HG03060 (cell line): ENCODE data around the gene TTYH1.
A peak's percentile ranks its signal among the peaks of the same experiment; 100 is the strongest.
"Not testable (repeated sequence)": the region's sequence is repeated elsewhere in the genome, so short reads cannot be mapped to it uniquely, and the experiment has no call there.

ENCODE experiments used
- ATAC-seq: cut with Tn5 transposase; IDR thresholded peaks from one replicate; pipeline ENCODE4 v1.9.1; 2021; ENCODE audit warnings: low read depth, moderate number of reproducible peaks; ENCODE audit not compliant: unreplicated experiment

The TTYH1 gene

DNA sequence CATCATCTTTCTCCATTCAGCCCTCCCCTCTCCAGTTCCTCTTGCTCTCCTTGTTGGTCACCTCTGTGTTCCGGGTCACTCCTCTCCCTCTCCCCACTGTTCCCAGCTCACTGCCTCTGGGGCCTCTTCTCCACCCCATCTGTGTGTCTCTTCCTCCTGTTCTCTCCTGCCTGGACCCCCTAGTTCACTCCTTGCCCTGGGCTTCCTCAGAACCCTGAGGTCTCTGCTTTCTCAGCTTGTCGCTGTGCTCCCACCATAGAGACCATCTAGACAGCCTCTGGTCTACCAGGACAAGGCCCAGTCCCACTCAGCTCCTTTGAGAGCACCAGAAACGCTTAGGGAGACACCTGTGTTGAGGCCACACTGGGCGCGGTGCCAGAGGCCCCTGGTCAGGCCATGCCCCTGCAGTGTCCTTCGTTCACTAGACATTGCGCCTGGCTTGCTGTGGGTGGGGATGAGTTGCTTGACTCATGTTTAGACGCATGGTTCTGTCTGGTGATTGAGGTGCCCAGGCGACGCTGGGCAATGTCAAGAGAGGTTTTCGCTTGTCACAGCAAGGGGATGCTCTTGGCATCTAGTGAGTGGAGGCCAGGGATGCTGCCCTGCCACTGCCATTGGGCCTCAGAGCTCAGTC, 43.5 kb downstream of the TTYH1 start:
- ATAC-seq, result no peak

- no peak for ATAC-seq
Measured at GRCh38 chr19:54459282-54460229, 44.3 kb downstream of the TTYH1 start.

DNA sequence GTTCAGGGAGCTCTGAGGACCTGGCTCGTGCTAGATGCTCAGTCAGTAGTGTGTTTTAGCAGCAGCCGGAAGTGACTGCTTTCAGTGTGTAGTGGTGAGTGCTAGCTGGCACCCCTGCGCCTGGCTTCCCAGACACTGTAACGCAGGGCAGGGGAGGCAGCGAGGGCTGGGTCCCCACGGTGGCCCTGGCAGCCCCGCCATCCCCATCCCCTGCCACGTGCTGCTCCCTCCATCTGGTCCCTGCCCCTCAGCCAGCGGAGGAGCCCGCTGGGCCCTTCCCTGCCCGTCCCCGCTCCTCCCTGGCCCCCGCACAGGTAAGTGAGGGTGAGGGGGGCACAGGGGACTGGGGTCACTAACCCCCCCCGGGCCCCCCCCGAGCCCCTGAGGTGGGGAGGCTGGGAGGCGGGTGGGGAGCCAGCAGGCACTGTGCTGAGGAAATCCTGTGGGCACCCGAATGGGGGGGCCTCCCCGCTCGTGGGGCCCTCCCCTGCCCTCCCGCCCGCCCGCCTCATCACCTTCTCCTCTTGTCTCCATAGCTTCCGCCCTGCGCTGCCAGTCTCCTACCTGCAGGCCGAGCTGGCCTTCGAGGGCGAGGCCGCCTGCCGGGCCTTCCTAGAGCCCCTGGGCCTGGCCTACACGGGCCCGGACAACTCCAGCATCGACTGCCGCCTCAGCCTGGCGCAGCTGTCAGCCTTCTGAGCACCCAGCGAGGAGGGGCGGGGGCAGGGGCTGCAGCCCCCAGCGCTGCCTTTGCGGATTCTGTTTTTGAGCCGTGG, 45.2 kb downstream of the TTYH1 start:
- ATAC-seq, result no peak

GRCh38 chr19:54461210-54461609, 45.9 kb downstream of the TTYH1 start:
- no peak for ATAC-seq

GRCh38 chr19:54461613-54462012, 46.3 kb downstream of the TTYH1 start:
- no peak for ATAC-seq

DNA sequence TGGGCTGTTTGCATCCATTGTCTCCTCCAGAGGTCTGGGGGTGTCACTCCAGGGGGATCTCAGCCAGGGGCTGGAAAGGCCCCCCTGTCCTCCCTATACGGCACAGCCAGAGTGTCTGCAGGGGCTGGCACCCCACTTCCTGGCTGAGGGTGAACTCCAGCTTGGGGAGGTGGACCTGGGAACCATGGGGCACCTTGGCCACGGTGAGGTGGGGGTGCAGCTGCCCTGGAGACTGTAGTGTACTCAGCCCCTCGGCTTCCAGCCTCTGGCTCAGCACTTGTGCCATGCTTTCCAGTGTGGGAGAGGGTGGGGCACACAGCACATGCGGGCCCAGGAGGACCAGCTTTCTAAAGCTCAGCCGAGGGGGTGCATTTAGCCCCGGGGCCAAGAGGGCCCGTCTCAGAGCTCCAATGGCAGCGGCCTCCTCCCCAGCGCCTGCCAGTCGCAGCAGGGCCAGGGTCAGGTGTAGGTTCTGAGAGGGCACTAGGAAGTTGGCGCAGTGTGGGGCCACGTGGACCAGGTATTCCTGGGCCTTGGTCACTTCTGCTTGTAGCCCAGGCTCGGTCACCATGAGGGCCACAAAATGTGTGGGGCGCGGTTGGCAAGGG, 46.9 kb downstream of the TTYH1 start:
- ATAC-seq, result no peak

GRCh38 chr19:54462655-54463530, 47.6 kb downstream of the TTYH1 start:
- ATAC-seq, result peak; percentile 5

DNA sequence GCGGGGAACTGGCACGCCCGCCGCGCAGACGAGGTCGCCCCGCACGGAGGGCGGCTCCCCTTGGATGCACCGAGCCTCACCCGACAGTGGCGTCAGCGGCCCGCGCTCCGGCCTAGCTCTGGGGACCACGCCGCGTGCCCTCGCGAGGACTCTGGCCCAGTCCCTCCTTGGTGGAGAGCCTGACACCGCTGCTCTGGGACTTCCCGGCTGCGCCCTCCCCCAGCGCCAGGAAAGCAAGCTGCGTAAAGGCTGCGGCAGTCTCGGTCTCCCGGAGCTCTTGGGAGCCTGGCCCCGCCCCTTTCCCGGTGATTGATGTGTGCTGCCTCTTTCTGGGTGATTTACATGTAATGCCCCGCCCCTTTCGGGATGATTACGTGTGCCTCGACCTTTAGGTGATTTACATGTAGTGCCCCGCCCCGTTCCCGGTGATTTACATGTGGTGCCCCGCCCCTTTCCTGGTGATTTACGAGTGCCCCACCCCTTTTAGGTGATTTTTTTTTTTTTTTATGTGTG, 48.3 kb downstream of the TTYH1 start, which contains the start of gene LENG9:
TSS of gene LENG9 (minus strand) at position 248 of the 513 bp plus-strand sequence. CDS start 252 bp downstream, outside the sequence.
- ATAC-seq, result peak; percentile 39

DNA sequence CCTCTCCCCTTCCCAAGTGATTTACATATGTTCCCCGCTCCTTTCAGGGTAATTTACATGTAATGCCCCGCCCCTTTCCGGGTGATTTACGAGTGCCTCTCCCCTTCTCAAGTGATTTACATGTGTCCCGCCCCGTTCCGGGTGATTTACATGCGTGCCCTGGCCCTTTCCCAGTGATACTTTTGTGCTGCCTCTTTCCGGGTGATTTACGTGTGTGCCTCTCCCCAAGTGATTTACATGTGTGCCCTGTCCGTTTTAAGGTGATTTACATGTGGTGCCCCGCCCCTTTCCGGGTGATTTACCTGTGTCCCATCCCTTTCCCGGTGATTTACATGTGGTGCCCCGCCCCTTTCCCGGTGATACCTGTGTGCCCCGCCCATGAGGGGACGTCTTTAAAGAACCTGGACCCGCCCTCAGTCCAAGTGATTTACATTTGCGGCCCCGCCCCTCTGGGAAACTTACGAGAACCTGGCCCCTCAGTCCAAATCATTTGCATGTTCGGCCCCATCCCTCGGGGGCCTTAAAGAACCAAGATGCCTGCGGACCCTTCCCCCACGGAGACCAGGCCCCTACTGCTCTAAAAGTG, 48.9 kb downstream of the TTYH1 start:
- peak; percentile 51 for ATAC-seq

- peak; percentile 12 for ATAC-seq
Measured at GRCh38 chr19:54464630-54465425, 49.6 kb downstream of the TTYH1 start.

GRCh38 chr19:54465426-54466109, 50.3 kb downstream of the TTYH1 start:
- no peak for ATAC-seq

- not testable (repeated sequence) for ATAC-seq
Measured at GRCh38 chr19:54466110-54466480, 50.8 kb downstream of the TTYH1 start.

DNA sequence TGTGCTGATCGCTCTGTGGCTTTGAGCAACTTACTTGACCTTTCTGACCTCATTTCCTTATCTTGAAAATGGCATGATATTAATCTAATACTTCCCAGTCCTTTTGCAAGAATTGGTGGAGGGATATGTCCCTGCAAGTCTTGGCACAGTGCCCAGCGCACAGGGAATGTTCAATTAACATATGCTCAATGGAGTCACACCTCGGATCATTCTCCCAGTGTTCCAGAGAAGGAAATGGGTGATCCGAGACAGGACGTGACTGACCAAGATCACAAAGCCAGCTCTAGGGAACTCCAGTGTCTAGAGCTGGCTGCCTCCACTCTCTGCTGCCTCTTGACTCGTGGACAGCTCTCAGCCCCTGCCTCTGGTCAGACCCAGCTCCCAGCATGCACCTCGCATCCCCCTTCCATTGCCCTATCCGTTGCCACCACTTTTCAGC, 54.3 kb downstream of the TTYH1 start:
- no peak for ATAC-seq

GRCh38 chr19:54470276-54470887, 55.1 kb downstream of the TTYH1 start:
- no peak for ATAC-seq

DNA sequence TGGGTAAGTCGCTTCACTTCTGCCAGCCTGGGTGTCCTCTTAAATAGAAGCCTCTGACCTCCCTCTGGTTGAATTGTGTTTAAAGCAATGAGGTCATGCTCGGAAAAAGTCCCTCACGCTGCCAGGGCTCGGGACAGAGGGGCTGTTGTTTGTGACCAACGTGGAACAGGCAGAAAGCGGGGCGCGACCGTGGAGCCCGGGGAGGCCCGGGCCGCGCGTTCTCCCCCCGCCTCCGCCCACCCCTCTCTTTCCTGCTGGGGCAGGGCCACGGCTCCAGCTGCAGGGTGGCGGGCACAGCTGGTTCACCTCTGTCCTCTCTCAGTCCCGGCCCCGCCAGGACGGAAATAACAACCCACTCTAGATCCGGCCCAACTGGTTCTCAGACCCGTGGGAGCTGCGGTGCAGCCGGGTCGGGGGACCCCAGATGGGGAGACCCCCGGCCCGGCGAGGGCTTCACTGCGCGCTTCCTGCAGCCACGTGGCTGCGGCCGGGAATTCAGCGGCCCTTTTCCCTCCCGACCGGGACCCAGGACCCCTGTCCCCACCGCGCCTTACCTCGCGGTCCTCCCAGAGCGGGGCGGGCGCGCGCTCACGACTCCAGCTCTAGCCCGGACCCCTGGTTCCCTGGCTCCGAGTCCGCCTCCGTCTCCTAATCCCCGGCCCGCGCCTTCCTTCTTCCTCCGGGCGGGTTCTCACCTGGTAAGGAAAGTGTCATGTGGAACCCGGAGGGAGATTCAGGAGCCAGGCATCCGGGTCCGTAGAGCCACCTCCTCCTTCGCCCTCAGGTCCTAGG, 55.9 kb downstream of the TTYH1 start:
- no peak for ATAC-seq
